ENCODE measurements around the gene TULP4. TPM values are rescaled to one million over a fixed set of nuclear protein-coding genes. Genes with fewer than 3 reads are reported as not detected.

TULP4 gene
- total and polyA plus RNA-seq, 2 donors (not counting 1 experiment from before 2014, with no cell fraction given): 12.0 to 90.0 TPM

- Histone ChIP-seq H3K79me2 (ENCODE audit: control insufficient read depth, insufficient read depth, low read length) (no peaks in the 10 kb centered on the region), H3K27ac (ENCODE audit: low read length in 2 of 2) (peak overlapping the region in 1 of 2 donors; percentile 43), H3K27me3 (replicated peaks in 1 of 4; ENCODE audit: control extremely low read depth in 1 of 4, control insufficient read depth in 3 of 4, insufficient read depth in 4 of 4, low read length in 3 of 4) (no peaks in the 10 kb centered on the region), H3K36me3 (replicated peaks in 1 of 2; ENCODE audit: control extremely low read depth in 1 of 2, control insufficient read depth in 1 of 2, extremely low read depth in 1 of 2, insufficient read depth in 2 of 2, low read length in 1 of 2) (peaks cover 0 to 1% of the 10 kb centered on the region in 2 experiments), H3K4me2 (replicated peaks; ENCODE audit: low read depth, low read length, poor library complexity, severe bottlenecking) (no peak overlapping the region), H3K9ac (ENCODE audit: low read length) (no peak overlapping the region), H3K4me3 (ENCODE audit: control extremely low read depth in 1 of 5, extremely low read depth in 1 of 5, insufficient read depth in 1 of 5, low read depth in 2 of 5, low read length in 4 of 5) (no peak overlapping the region), H2AFZ (ENCODE audit: insufficient read depth, low read depth, low read length, poor library complexity, severe bottlenecking) (no peak overlapping the region), H3K4me1 (ENCODE audit: control insufficient read depth in 2 of 2, insufficient read depth in 2 of 2, low read length in 2 of 2) (peaks cover 7 to 8% of the 10 kb centered on the region in 2 donors), H3K9me3 (ENCODE audit: control extremely low read depth in 1 of 3, control insufficient read depth in 2 of 3, insufficient read depth in 1 of 3, low read length in 2 of 3) (no peaks in the 10 kb centered on the region), H4K20me1 (ENCODE audit: control insufficient read depth, insufficient read depth, low read length, poor library complexity, severe bottlenecking) (no peaks in the 10 kb centered on the region)
- DNase-seq (peak; percentile 62), ATAC-seq (ENCODE audit: low read depth) (peak; percentile 81)
- ChIA-PET POLR2A (interaction anchor here (0.6 to 0.7 kb wide), 2 partner anchors 48 to 111 kb away, joined by 3 to 5 read pairs; no protein-coding TSS in a partner anchor), CTCF (interaction anchor here (0.8 to 1.4 kb wide), 3 partner anchors 9 to 218 kb away, joined by 3 to 4 read pairs (median 3); no protein-coding TSS in a partner anchor)
- H3K27me3 Mint-ChIP-seq: no peaks in the 10 kb centered on the region
- TF ChIP-seq EZH2 (IDR thresholded peaks at IDR 0.05; ENCODE audit: borderline replicate concordance, insufficient read depth, low read depth, low read length, poor library complexity, severe bottlenecking): no peak
- TF ChIP-seq CTCF (IDR thresholded peaks at IDR 0.05): no peak
- no peaks in the 10 kb centered on the region for H3K9me3 Mint-ChIP-seq (ENCODE audit: insufficient read depth)
- peaks cover 17% of the 10 kb centered on the region for H3K4me1 Mint-ChIP-seq
- H3K4me3 Mint-ChIP-seq: no peak overlapping the region
- H3K27ac Mint-ChIP-seq: peak overlapping the region; percentile 61
- intact Hi-C loops (cut with micrococcal nuclease): no loop called here
These were observed 127.0 kb downstream of the TULP4 start for GRCh38 chr6:158439255-158439654.

- H3K79me2 ChIP-seq (ENCODE audit: control insufficient read depth, insufficient read depth, low read length): no peaks in the 10 kb centered on the region
- H3K4me2 ChIP-seq (replicated peaks; ENCODE audit: low read depth, low read length, poor library complexity, severe bottlenecking): no peak overlapping the region
- peaks cover 0 to 1% of the 10 kb centered on the region in 2 experiments for H3K36me3 ChIP-seq (replicated peaks in 1 of 2; ENCODE audit: control extremely low read depth in 1 of 2, control insufficient read depth in 1 of 2, extremely low read depth in 1 of 2, insufficient read depth in 2 of 2, low read length in 1 of 2)
- H3K27ac Mint-ChIP-seq: no peak overlapping the region
- no peak for DNase-seq
- H2AFZ ChIP-seq (ENCODE audit: insufficient read depth, low read depth, low read length, poor library complexity, severe bottlenecking): no peak overlapping the region
- ChIA-PET CTCF (no interaction called here), POLR2A (no interaction called here)
- H3K4me1 Mint-ChIP-seq: peaks cover 17% of the 10 kb centered on the region
- TF ChIP-seq EZH2 (IDR thresholded peaks at IDR 0.05; ENCODE audit: borderline replicate concordance, insufficient read depth, low read depth, low read length, poor library complexity, severe bottlenecking): no peak
- no peak for TF ChIP-seq CTCF (IDR thresholded peaks at IDR 0.05)
- H3K9me3 Mint-ChIP-seq (ENCODE audit: insufficient read depth): no peaks in the 10 kb centered on the region
- no peaks in the 10 kb centered on the region for H4K20me1 ChIP-seq (ENCODE audit: control insufficient read depth, insufficient read depth, low read length, poor library complexity, severe bottlenecking)
- no peak overlapping the region for H3K4me3 Mint-ChIP-seq
- intact Hi-C loops (cut with micrococcal nuclease): no loop called here
- 92% methylated on average over 6 of the region's 7 CpGs for WGBS (ENCODE audit: insufficient coverage)
- no peak overlapping the region for H3K27ac ChIP-seq (ENCODE audit: low read length in 2 of 2)
- H3K27me3 ChIP-seq (replicated peaks in 1 of 4; ENCODE audit: control extremely low read depth in 1 of 4, control insufficient read depth in 3 of 4, insufficient read depth in 4 of 4, low read length in 3 of 4): no peaks in the 10 kb centered on the region
- no peak for ATAC-seq (ENCODE audit: low read depth)
- H3K4me1 ChIP-seq (ENCODE audit: control insufficient read depth in 2 of 2, insufficient read depth in 2 of 2, low read length in 2 of 2): peaks cover 7 to 8% of the 10 kb centered on the region in 2 donors
- no peaks in the 10 kb centered on the region for H3K27me3 Mint-ChIP-seq
- H3K4me3 ChIP-seq (ENCODE audit: control extremely low read depth in 1 of 5, extremely low read depth in 1 of 5, insufficient read depth in 1 of 5, low read depth in 2 of 5, low read length in 4 of 5): no peak overlapping the region
- no peak overlapping the region for H3K9ac ChIP-seq (ENCODE audit: low read length)
- peaks cover 0 to 3% (median 0%) of the 10 kb centered on the region in 3 donors for H3K9me3 ChIP-seq (ENCODE audit: control extremely low read depth in 1 of 3, control insufficient read depth in 2 of 3, insufficient read depth in 1 of 3, low read length in 2 of 3)
These were observed 129.5 kb downstream of the TULP4 start for GRCh38 chr6:158441716-158442215.
